HL-60/S4 (cell line): Measurements from ENCODE around the gene NKAIN4.

Experiments
- in situ Hi-C: fragments of 300-500 bp; cut with MboI; formaldehyde crosslinking; loops from 2 replicates; pipeline ENCODE4 v1.14.3; 2022; ENCODE audit warnings: low sequenced_read_pairs

The NKAIN4 gene

DNA sequence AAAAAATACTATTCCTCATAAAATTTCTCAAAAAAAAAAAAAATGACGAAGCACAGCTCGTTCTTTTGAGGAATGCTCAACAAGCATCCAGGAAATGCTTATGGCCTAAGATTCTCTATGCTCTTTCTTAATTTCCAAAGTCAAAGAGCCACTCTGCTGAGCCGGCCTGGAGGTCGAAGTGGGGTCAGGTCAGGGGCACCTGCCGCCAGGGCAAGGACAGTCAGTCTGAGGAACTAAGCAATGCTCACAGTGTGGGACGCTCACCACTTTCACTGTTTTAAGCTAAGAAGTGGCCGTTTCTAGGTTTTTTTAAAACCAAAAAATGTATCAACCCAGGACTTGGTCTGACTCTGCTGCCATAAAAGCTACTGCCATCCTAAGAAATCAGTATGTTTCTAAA, 55.7 kb downstream of the NKAIN4 start:
- in situ Hi-C loops, result no loop called here

DNA sequence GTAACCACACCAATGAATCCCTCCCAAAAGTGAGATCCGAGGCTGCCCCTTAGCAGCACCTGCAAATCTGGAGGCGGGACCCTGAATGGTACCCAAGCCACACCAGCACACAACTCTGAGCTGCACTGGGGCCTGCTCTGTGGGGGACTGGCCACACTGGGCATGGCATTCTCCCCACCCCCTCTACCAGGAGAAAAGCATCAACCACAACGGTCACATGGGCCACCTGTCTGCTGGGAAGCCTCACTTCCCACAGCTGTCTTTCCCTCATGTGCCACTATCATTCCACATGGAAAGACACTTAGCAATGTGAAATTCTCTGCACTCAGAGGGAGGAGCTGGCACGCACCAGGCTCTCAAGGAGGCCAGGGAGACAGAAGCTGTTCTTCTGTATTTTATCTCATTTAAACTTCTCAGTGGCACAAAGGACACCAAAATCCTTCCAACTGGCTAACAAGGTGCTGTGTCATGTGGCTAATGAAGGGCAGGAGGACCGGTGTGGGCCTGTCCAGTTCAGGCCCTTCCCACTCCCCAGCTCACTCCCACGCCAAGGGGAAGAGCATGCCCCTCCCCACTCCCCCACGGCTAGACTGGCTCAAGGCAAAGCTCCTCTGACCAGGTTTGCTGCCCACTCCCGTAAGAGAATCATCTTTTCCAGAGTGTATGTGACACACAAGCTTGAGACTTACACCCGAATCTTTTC, 57.3 kb downstream of the NKAIN4 start:
- in situ Hi-C loops, result no loop called here

DNA sequence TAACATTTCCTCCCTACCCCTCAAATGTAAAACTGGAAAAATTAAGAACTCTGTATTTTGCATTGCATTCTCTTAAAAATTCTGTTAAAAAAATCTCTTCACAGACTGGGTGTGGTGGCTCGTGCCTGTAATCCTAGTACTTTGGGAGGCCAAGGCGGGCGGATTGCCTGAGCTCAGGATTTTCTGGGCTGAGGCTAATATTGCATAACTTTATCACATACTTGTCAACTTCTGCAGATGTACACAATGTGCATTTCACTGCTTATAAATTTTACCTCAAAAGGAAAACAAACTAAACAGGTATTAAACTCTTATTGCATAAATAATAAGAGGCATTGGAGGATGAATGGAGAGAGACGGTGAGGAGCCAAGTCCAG, 59.5 kb downstream of the NKAIN4 start:
- in situ Hi-C loops, result no loop called here

DNA sequence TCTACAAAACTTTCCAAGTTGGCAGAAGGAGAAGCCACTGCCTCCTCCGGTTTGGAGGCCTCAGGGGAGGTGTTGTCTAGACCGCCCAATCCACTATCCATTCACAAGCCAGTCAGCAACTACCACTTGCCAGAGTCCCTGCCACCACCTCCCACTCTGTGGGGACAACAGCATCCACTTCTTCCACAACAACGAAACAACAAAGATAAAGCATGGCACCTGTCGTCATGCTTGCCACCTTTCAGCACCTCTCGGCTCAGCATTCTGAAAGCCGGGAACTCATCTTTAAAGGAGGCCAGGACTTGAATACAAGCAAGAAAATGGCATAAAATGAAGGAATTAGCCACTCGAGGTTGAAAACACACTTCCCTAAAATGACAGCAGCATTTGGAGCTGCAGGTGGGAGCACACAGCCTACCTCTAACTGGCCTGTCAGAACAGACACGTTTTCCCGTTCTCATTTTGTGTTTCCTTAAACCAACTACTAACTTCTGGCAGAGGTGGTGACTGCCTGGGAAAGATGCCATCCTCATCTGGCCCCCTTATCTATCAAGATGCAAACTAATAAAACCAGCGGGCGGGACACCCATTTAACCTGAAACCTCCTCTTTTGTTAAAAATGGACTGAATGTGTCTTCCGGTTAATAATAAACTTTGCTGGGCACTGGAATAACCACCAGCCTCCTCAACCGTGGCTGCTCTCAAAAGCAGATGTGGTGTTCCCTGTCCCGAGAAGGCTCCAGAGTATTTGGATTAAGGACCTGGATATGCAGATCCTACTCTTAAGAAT, 60.1 kb downstream of the NKAIN4 start:
- in situ Hi-C loops, result no loop called here

DNA sequence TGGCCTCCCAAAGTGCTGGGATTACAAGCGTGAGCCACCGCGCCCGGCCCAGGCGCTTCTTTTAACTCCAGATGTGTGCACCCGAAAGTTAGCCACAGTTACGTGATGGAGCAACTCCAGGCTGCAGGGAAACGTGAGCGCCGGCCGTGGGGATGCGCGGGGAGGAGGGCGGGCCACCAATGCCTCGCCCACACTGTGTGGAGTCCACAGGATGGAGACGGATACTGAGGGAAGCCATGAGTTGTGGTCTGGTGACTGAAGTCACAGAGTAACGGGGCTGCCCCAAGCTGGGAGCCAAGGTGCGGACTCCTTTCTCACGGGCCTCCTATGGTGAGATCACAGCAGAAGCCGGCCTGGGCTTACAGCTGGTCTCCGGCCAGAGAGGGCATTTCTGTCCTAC, 61.5 kb downstream of the NKAIN4 start:
- in situ Hi-C loops, result no loop called here

- in situ Hi-C loops, result no loop called here
These were observed 62.9 kb downstream of the NKAIN4 start for GRCh38 chr20:63191400-63191799.

GRCh38 chr20:63190828-63191227, 63.4 kb downstream of the NKAIN4 start:
- in situ Hi-C loops, result no loop called here
